Mesendoderm (in vitro differentiated cells): Measurements from ENCODE around the gene MYO18B.

Experiments used
- DNase-seq: peaks from one replicate; pipeline ENCODE4 v3.0.0; 2013
- H2AK5ac ChIP-seq: 2 replicates; pipeline ENCODE4 v1.6.1; 2013; ENCODE audit warnings: low read length, inconsistent platforms
- H2BK120ac ChIP-seq: 2 replicates; pipeline ENCODE4 v1.6.1; 2013; ENCODE audit warnings: low read depth, mild to moderate bottlenecking, low read length, moderate library complexity, mixed read lengths
- H2BK15ac ChIP-seq: replicated peaks from 2 replicates; pipeline ENCODE4 v1.6.1; 2013; ENCODE audit warnings: low read depth, mild to moderate bottlenecking, moderate library complexity
- H2BK5ac ChIP-seq: 2 replicates; pipeline ENCODE4 v1.6.1; 2013; ENCODE audit warnings: low read length, inconsistent platforms
- H3K18ac ChIP-seq: 2 replicates; pipeline ENCODE4 v1.6.1; 2013; ENCODE audit warnings: mild to moderate bottlenecking, low read length, mixed read lengths
- H3K23ac ChIP-seq: one replicate; pipeline ENCODE4 v1.6.1; 2013; ENCODE audit warnings: low read length
- H3K27ac ChIP-seq: 2 replicates; pipeline ENCODE4 v1.5.1; 2013; ENCODE audit warnings: low read depth, mild to moderate bottlenecking, inconsistent platforms, low read length, moderate library complexity
- H3K27me3 ChIP-seq: 2 replicates; pipeline ENCODE4 v1.6.1; 2013; ENCODE audit warnings: low read length, control low read depth, mild to moderate bottlenecking, inconsistent platforms; ENCODE audit not compliant: insufficient read depth, poor library complexity
- H3K36me3 ChIP-seq: 2 replicates; pipeline ENCODE4 v1.6.1; 2013; ENCODE audit warnings: low read length, inconsistent platforms; ENCODE audit not compliant: control insufficient read depth, insufficient read depth
- H3K4ac ChIP-seq: one replicate; pipeline ENCODE4 v1.6.1; 2013; ENCODE audit warnings: low read depth, mild to moderate bottlenecking, low read length, moderate library complexity
- H3K4me1 ChIP-seq: 2 replicates; pipeline ENCODE4 v1.6.1; 2013; ENCODE audit warnings: low read depth, low read length, inconsistent platforms; ENCODE audit not compliant: control insufficient read depth
- H3K4me2 ChIP-seq: 2 replicates; pipeline ENCODE4 v1.6.1; 2013; ENCODE audit warnings: low read length
- H3K4me3 ChIP-seq: 2 replicates; pipeline ENCODE4 v1.5.1; 2013; ENCODE audit warnings: mild to moderate bottlenecking, low read length
- H3K56ac ChIP-seq: one replicate; pipeline ENCODE4 v1.6.1; 2013; ENCODE audit warnings: low read length
- H3K79me1 ChIP-seq: 2 replicates; pipeline ENCODE4 v1.6.1; 2013; ENCODE audit warnings: low read length, inconsistent platforms
- H3K79me2 ChIP-seq: 2 replicates; pipeline ENCODE4 v1.6.1; 2013; ENCODE audit warnings: mild to moderate bottlenecking, low read length; ENCODE audit not compliant: control insufficient read depth, insufficient read depth
- H3K9ac ChIP-seq: 2 replicates; pipeline ENCODE4 v1.6.1; 2013; ENCODE audit warnings: low read length, inconsistent platforms
- H4K5ac ChIP-seq: one replicate; pipeline ENCODE4 v1.6.1; 2013; ENCODE audit warnings: low read length
- H4K8ac ChIP-seq: one replicate; pipeline ENCODE4 v1.6.1; 2013; ENCODE audit warnings: low read depth, mild to moderate bottlenecking, control low read depth, low read length, moderate library complexity
- WGBS: extraction: QIAGEN DNeasy Blood & Tissue Kit; methylation state at CpG from one replicate; pipeline ENCODE4 v1.1.7; 2013; ENCODE audit warnings: low lambda C conversion rate, missing lambda C conversion rate; ENCODE audit not compliant: insufficient coverage; ENCODE audit errors: extremely low coverage; 5-methylcytosine and 5-hydroxymethylcytosine counted together

MYO18B gene

DNA sequence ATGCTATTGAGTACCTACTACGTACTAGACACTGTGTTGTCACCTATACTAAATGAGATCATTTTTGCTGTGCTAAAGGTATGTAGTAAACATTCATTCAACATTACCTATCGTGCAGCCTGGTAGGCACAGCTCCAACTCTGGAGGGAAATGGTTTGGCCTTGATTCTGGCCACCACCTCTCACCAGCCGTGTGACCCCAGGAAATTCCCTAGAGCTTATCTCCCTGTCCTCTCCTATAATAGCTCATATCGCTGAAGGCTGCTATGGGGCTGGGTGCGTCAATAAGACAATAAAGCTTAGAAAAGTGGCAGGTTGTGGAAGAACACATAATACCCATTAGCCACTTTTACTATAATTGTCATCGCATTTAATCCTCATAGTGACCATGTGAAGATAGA lies 107.5 kb downstream of the MYO18B start:
- H2AK5ac ChIP-seq, result no peak overlapping the region
- no CpG with 5 or more reads among the region's 6 CpGs for WGBS
- H3K36me3 ChIP-seq, result no peaks in the 10 kb centered on the region
- no peak overlapping the region for H2BK15ac ChIP-seq
- H3K9ac ChIP-seq, result no peak overlapping the region
- no peak overlapping the region for H4K8ac ChIP-seq
- H3K56ac ChIP-seq, result no peak overlapping the region
- H3K79me2 ChIP-seq, result no peaks in the 10 kb centered on the region
- no peak overlapping the region for H3K27ac ChIP-seq
- no peak overlapping the region for H4K5ac ChIP-seq
- H3K4ac ChIP-seq, result no peak overlapping the region
- no peak overlapping the region for H2BK5ac ChIP-seq
- no peak for DNase-seq
- no peak overlapping the region for H3K18ac ChIP-seq
- no peak overlapping the region for H3K4me2 ChIP-seq
- no peaks in the 10 kb centered on the region for H3K4me1 ChIP-seq
- H3K79me1 ChIP-seq, result no peaks in the 10 kb centered on the region
- H3K4me3 ChIP-seq, result no peak overlapping the region
- H3K27me3 ChIP-seq, result no peaks in the 10 kb centered on the region
- no peak overlapping the region for H3K23ac ChIP-seq
- no peak overlapping the region for H2BK120ac ChIP-seq

DNA sequence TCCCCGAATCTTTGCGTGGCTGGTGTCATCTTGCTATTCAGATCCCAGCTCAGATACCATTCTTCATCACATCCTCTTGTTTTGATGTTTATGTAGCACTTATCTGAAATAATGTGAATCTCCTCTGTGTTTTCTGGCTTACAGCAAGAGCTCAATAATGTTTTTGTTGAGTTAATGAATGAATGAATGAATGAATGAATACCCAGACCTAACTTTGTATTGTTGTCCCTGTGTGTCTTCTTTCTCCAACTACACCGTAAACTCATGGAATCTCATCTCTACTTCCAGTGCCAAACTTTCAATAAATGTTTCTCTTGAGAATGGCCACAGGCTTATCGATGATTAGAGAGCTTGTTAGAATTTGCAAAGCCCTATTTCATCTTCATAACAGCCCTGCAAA lies 110.2 kb downstream of the MYO18B start:
- Histone ChIP-seq H3K23ac (no peak overlapping the region), H3K4ac (no peak overlapping the region), H3K79me2 (no peaks in the 10 kb centered on the region), H2BK5ac (no peak overlapping the region), H3K27me3 (no peaks in the 10 kb centered on the region), H3K4me3 (no peak overlapping the region), H2BK120ac (no peak overlapping the region), H4K8ac (no peak overlapping the region), H3K56ac (no peak overlapping the region), H3K4me2 (no peak overlapping the region), H3K27ac (no peak overlapping the region), H4K5ac (no peak overlapping the region), H2AK5ac (no peak overlapping the region), H3K36me3 (no peaks in the 10 kb centered on the region), H3K4me1 (no peaks in the 10 kb centered on the region), H3K18ac (no peak overlapping the region), H3K79me1 (no peaks in the 10 kb centered on the region), H3K9ac (no peak overlapping the region), H2BK15ac (no peak overlapping the region)
- DNase-seq, result no peak
- no CpG with 5 or more reads among the region's 4 CpGs for WGBS

DNA sequence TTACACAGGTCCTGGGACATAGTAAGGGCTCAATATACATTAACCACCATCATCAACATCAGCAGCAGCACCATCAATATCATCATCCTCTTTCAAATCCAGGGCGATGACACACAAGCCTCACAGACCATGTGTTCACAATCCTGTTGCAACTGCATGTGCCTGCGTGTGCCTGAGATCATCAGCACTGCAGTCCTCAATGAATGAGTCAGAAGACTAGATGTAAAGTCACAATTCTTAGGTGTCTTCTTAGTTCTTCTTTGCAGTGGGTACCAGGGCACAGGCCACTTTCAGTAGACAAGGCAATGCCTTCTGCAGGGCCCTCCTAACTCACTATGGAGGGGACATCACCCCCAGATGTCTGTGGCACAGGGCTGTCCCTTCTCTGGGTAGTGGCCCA lies 111.1 kb downstream of the MYO18B start:
- no peak overlapping the region for H3K4ac ChIP-seq
- no peak overlapping the region for H3K9ac ChIP-seq
- WGBS, result no CpG with 5 or more reads among the region's 2 CpGs
- DNase-seq, result no peak
- H3K27me3 ChIP-seq, result no peaks in the 10 kb centered on the region
- no peak overlapping the region for H4K5ac ChIP-seq
- H4K8ac ChIP-seq, result no peak overlapping the region
- no peak overlapping the region for H2BK5ac ChIP-seq
- no peak overlapping the region for H2AK5ac ChIP-seq
- no peak overlapping the region for H2BK15ac ChIP-seq
- H2BK120ac ChIP-seq, result no peak overlapping the region
- H3K4me2 ChIP-seq, result no peak overlapping the region
- H3K79me1 ChIP-seq, result no peaks in the 10 kb centered on the region
- H3K27ac ChIP-seq, result no peak overlapping the region
- no peak overlapping the region for H3K56ac ChIP-seq
- no peak overlapping the region for H3K4me3 ChIP-seq
- no peak overlapping the region for H3K18ac ChIP-seq
- H3K4me1 ChIP-seq, result no peaks in the 10 kb centered on the region
- H3K23ac ChIP-seq, result no peak overlapping the region
- no peaks in the 10 kb centered on the region for H3K79me2 ChIP-seq
- no peaks in the 10 kb centered on the region for H3K36me3 ChIP-seq

DNA sequence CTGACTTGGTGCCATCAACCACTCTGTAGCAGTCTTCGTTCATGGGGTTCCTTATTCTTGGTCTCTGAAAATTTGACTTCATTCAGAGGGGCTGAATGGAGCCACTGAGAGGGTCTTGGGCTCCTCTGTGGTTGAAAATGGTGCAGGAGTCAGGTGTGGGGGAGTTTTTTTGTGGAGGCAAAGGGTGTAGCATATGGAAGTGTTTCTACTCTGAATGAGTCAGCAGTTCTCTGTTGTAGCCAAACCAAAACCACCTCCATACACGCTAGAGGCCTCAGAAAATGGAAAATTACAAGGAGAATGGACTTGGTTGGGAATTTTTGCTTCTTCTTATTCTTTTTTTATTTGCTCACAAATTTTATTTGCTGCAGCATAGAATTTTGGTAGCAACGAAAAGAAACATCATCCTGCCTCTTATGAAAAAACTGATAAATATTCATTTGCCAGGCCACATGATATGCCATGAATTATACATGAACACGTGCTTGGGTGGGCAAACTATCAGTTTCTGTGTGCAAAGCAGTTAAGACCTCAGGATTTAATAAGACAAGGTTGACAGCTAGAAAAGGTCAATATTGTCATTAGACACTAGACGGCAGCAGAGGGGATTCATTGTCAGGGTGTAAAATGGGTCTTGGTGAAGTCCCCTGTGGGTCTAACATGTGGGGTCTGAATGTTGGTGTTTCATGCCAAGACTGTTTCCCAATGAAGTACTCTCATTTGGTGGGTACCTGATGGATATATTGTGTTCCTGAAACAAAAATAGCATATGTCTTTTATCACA lies 111.7 kb downstream of the MYO18B start:
- Histone ChIP-seq H3K4me2 (no peak overlapping the region), H4K8ac (no peak overlapping the region), H3K4me1 (no peaks in the 10 kb centered on the region), H4K5ac (no peak overlapping the region), H3K36me3 (no peaks in the 10 kb centered on the region), H2AK5ac (no peak overlapping the region), H2BK15ac (no peak overlapping the region), H3K27ac (no peak overlapping the region), H3K79me2 (no peaks in the 10 kb centered on the region), H3K18ac (no peak overlapping the region), H2BK5ac (no peak overlapping the region), H3K56ac (no peak overlapping the region), H3K4me3 (no peak overlapping the region), H3K4ac (no peak overlapping the region), H2BK120ac (no peak overlapping the region), H3K23ac (no peak overlapping the region), H3K79me1 (no peaks in the 10 kb centered on the region), H3K9ac (no peak overlapping the region), H3K27me3 (no peaks in the 10 kb centered on the region)
- no CpG with 5 or more reads among the region's 5 CpGs for WGBS
- DNase-seq, result peak; percentile 29

DNA sequence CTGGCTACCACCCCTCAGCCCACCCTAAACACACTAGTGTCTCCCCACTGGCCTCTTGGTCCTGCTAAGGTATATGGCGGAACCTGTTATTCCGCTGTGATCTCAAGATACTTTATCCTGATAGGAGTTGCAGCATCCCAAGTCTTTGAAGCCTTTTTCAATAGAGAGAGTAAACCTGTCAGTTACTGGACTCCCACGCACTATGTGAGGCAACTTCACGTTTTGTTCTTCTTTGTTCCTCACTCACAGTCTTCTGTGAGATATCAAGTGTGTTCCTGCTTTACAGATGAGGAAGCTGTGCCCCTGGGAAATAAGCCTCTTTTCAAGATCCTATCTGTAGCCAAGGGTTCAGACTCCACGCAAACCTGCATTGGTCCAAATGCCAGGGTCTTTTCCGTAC lies 127.8 kb downstream of the MYO18B start:
- Histone ChIP-seq H3K27ac (no peak overlapping the region), H3K4me1 (no peaks in the 10 kb centered on the region), H2AK5ac (no peak overlapping the region), H2BK15ac (no peak overlapping the region), H2BK5ac (no peak overlapping the region), H3K4me3 (no peak overlapping the region), H4K8ac (no peak overlapping the region), H3K56ac (no peak overlapping the region), H3K23ac (no peak overlapping the region), H3K18ac (no peak overlapping the region), H3K4ac (no peak overlapping the region), H3K9ac (no peak overlapping the region), H3K27me3 (no peaks in the 10 kb centered on the region), H2BK120ac (no peak overlapping the region), H4K5ac (no peak overlapping the region), H3K79me1 (no peaks in the 10 kb centered on the region), H3K79me2 (no peaks in the 10 kb centered on the region), H3K4me2 (no peak overlapping the region), H3K36me3 (no peaks in the 10 kb centered on the region)
- no CpG with 5 or more reads among the region's 6 CpGs for WGBS
- no peak for DNase-seq

DNA sequence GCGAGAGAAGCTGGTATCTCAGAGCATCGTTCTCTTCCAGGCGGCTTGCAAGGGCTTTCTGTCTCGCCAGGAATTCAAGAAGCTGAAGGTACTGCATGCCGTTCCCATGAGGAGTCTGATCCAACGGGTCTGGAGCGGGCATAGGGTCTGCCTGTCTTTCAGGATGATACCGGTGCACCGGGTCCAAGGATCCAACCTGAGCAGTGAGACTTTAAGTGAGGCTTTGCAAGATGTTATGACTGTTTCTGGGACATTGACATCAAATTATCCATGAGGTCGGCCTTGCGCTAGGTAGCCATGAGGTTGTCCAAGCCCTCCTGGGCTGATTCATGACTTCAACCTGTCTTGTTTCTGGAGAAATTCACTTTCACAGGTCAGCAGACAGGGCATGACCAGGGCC lies 132.3 kb downstream of the MYO18B start:
- no peak overlapping the region for H2BK120ac ChIP-seq
- H3K18ac ChIP-seq, result no peak overlapping the region
- no peak overlapping the region for H4K8ac ChIP-seq
- no peak overlapping the region for H3K9ac ChIP-seq
- no peaks in the 10 kb centered on the region for H3K4me1 ChIP-seq
- no peak overlapping the region for H4K5ac ChIP-seq
- H3K79me1 ChIP-seq, result no peaks in the 10 kb centered on the region
- DNase-seq, result no peak
- H3K27ac ChIP-seq, result no peak overlapping the region
- H3K4ac ChIP-seq, result no peak overlapping the region
- H3K4me2 ChIP-seq, result no peak overlapping the region
- H3K4me3 ChIP-seq, result no peak overlapping the region
- no peaks in the 10 kb centered on the region for H3K36me3 ChIP-seq
- H3K27me3 ChIP-seq, result no peaks in the 10 kb centered on the region
- no peak overlapping the region for H3K56ac ChIP-seq
- no peaks in the 10 kb centered on the region for H3K79me2 ChIP-seq
- no peak overlapping the region for H2AK5ac ChIP-seq
- no peak overlapping the region for H3K23ac ChIP-seq
- no peak overlapping the region for H2BK15ac ChIP-seq
- H2BK5ac ChIP-seq, result no peak overlapping the region
- no CpG with 5 or more reads among the region's 11 CpGs for WGBS
